Activated T-cell treated with anti-CD3 and anti-CD28 coated beads for 48 hours (primary cell): ENCODE results near the gene ETS1.
"Not testable (repeated sequence)": the region's sequence is repeated elsewhere in the genome, so short reads cannot be mapped to it uniquely, and the experiment has no call there.

Source experiments
- DNase-seq: peaks from one replicate; pipeline ENCODE4 v3.0.0-alpha.2; 2020; ENCODE audit warnings: low read depth

Gene ETS1

GRCh38 chr11:128462189-128462588, 125.2 kb downstream of the ETS1 start:
- no peak for DNase-seq

- no peak for DNase-seq
These were observed 129.0 kb downstream of the ETS1 start for GRCh38 chr11:128458321-128458720.

GRCh38 chr11:128457874-128458273, 129.5 kb downstream of the ETS1 start:
- no peak for DNase-seq

GRCh38 chr11:128456566-128457268, 130.6 kb downstream of the ETS1 start:
- DNase-seq, result no peak

DNA sequence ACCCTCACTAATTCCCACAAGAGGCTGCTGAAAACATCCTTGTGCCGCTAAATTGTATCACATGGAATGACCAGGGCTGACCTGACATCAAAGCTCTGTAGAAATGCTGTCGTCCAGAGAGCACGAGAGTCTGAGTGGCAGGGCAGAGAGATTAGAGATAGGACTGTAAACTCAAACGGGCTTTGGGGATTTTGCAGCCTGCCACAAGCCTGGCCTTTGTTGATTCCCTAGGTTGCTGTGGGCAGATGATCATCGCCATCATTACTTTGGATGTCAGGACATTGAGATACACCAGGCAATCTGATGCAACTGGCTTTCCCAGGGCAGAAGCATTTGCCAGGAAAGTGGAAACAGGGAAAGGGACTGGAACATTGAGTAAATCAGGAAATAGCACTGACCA, 131.6 kb downstream of the ETS1 start:
- DNase-seq, result no peak

DNA sequence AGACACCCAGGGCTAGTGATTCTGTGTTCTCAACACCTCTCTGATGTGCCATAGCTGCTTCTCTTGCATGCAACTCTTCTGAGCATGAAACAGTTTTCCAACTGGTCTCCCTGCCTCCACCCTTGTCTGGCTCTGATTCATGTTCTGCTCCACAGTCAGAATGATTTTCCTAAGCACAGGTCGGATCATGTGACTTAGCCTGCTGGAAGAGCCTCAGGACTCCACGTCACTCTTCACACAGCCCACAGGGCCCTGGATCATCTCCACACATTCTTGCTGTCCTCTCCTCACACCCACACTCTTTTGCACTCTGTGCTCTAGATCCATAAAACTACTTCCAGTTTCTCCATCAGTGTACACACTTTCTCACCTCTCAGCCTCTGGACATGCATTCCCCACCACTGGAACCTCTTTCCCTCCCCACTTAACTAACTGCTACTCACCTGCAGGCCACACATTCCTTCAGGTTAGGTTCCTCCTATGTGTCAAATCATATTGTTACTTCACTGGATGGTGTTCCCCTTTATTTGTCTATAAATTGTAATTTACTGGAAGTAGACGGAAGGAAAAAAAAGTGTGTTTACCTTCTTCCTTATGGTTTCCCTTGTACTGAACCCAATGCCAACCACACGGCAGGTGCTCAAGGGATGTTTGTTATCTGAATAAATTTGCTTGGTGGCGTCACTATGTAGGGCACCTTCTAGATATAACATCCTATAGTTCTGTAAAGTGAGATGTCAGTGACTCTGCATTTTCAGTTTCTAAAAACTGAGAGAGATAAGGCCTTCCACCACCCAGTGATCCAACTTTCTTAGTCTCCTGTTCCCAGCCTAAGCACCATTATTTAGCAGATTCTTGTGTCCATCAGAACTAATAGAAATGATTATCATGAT, 133.7 kb downstream of the ETS1 start:
- DNase-seq, result no peak

- DNase-seq, result no peak
These were observed 135.5 kb downstream of the ETS1 start for GRCh38 chr11:128451652-128452470.

DNA sequence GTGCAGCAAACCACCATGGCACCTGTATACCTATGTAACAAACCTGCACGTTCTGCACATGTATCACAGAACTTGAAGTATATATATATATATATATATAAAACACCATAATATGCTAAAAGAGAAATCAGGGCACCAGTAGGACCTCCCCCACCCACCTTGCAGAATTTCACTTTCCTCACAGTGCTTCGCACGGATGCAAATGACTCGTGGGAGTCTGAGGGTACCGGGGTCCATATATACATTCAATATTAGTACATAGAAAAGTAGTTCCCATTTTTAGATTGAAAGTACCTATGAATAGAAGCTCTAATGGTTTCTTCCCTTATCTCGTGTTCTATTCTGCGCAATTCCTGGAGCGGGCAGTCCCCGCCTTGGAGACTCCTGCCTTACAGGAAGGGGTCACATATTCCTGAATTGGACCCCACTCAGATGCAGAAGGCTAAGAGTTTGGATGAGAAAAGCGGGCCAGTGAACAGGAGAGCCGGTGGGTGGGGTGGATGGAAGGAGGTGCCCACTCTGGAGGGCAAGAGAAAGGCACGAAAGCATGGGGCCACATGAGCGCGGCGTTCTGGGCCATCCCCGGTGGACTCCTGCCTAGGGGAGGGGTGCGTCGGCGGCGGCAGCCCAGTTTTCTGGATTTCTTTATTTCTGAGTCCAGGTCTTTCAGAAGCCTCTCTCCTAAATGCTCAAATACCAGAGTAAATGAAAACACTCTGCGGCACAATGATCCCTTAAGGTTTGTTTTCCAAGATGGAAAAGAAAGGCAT, 136.3 kb downstream of the ETS1 start:
- no peak for DNase-seq

DNA sequence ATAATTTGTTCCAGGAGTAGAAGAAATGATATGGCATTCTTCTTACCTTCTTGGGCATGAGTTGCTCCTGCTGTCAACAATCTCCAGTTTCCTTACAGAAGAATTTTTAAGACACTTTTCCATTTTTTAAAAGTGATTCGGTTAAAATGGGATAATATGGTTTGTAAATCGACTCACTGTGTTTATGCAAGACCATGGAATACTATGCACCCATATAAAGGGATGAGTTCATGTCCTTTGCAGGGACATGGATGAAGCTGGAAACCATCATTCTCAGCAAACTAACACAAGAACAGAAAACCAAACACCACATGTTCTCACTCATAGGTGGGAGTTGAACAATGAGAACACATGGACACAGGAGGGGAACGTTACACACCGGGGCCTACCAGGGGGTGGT, 136.9 kb downstream of the ETS1 start:
- not testable (repeated sequence) for DNase-seq

DNA sequence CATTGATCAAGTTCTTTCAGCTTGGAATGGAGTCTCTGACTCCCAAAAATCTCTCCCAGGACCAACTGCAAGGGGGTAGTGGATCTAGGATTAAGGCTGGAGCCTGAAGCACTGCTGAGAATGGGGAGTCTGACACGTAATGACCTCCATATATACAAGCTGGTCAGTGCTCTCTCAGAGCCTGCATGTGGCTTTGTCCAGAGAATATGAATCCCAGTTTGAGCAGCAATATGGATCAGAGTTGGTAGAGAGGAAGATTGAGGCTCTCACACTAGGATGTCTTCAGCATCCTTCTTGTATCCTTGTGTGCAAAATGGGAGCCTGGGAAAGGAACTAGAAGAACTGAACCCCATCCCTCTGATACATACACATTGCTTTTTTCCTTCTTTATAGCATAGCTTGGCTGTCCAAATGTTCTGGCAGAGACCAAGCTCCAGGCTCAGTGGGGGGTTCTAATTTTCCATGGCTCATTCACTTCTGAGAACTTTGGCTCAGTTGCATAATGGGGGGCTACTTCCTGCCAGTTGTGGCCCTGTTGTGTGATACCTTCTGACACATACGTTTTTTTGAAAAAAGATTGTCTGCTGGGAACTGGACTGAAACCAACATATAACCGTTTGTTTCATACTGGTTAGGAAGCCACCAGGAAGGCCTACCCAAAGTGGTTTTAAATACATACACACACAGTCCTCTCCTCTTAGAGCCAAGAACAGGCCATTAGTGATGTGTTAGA, 138.2 kb downstream of the ETS1 start:
- no peak for DNase-seq

DNA sequence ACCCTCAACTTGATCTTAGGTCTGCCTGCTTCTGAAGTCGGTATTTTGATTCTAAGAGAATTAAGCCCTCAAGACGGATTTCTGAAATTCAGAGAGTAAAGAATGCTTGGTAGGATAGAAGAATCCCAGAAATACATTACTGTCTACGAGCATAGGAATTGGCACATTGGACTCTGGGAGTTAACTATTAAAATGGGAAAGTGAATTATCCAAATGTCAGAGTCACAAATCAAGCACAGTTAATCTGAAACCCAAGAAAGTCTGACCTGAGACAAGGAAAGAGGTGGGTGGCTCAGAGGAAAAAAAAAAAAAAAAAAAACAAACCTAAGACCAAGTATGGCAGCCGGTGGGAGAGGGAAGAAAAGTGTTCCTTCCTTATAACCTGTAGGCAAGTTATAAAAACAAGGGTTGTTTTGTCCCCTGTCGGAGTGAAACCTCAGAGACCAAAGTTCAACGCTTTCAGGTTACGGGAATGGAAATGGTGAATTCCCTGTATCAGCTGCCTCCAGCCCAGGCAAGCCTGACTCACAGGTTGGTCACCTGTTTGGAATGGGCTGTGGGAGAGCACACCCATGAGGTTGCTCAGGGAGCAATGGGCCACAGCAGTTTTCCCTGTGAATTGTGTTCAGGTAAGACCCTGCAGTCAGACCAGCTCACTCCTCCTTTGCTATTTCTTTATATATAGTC, 139.0 kb downstream of the ETS1 start:
- no peak for DNase-seq

GRCh38 chr11:128447233-128447632, 140.1 kb downstream of the ETS1 start:
- no peak for DNase-seq

- DNase-seq, result not testable (repeated sequence)
These were observed 141.4 kb downstream of the ETS1 start for GRCh38 chr11:128445921-128446320.

GRCh38 chr11:128437136-128437535, 150.2 kb downstream of the ETS1 start:
- DNase-seq, result no peak

- no peak for DNase-seq
These were observed 152.5 kb downstream of the ETS1 start for GRCh38 chr11:128434818-128435217.

GRCh38 chr11:128434411-128434810, 152.9 kb downstream of the ETS1 start:
- DNase-seq, result no peak

DNA sequence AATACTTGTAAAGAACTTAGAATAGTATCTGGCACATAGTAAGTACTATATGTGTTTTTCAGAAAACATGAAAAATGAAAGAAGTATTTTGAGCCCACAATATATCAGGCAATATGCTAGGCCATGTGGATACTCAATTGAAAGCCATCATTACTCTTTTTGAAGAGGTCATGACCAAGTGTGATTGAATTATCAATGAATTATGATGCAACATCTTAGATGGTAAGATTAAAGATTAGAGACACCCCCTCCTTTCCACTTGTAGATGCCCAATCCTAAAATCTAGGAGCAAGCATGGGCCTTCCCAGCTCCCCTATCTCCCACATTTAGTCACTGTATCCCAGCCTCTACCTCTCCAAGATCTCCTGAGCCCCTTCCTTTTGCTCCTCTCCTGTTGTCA, 154.4 kb downstream of the ETS1 start:
- DNase-seq, result no peak

DNA sequence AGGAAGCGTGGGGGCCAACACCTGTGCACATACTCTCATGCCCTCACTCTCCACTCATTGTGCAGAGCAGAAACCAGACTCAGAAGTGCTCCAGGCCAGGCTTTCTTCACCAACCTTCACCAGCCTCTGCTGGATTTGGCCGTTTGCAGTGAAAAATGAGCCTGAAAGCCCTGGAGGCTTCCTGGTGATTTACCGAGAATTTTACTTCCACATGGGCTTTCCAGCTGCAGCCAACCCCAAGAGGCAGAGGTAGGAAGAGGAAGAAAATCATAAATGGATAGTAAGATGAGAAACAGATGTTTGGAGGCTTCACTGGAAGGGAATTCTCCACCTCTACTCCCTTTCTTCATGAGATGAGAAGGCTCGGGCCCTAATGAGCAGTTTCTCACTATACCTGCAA, 155.4 kb downstream of the ETS1 start:
- no peak for DNase-seq

GRCh38 chr11:128428935-128429334, 158.4 kb downstream of the ETS1 start:
- DNase-seq, result no peak

GRCh38 chr11:128424851-128425285, 162.5 kb downstream of the ETS1 start:
- DNase-seq, result no peak
